CD4-positive, alpha-beta T cell treated with Interleukin-6 for 4 hours (primary cell): ENCODE data around the gene SPTLC2.
A peak's percentile ranks its signal among the peaks of the same experiment; 100 is the strongest.

Source experiments
- DNase-seq: peaks from one replicate; pipeline ENCODE4 v3.0.0-alpha.2; 2020; ENCODE audit warnings: mixed read lengths

Gene SPTLC2

DNA sequence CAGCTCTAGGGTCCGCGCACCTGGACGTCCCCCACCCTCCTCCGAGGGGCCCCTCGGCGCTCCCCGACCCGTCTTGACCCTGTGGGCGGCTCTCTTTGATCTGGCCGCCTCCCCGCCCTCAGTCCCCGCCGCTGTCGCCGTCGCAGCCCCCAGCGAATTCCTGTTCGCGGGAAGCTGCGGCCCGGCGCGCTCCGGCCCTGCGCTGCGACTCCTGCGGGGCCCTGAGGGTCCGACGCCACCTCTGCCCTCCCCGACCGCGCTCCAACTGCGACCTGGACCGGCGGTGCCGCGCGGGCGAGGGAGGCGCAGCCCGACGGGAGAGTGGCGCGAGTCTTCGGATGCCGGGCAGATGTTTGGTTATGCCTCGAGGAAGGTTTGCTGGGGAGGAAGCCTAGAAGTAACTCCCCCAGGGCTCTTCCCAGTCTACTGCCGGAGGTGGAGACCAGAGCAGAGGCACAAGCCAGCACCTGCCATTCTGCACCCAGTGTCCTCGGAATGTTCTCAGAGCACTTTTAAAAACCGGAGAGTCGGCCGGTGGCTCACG, 117.4 kb downstream of the SPTLC2 start:
- no peak for DNase-seq

DNA sequence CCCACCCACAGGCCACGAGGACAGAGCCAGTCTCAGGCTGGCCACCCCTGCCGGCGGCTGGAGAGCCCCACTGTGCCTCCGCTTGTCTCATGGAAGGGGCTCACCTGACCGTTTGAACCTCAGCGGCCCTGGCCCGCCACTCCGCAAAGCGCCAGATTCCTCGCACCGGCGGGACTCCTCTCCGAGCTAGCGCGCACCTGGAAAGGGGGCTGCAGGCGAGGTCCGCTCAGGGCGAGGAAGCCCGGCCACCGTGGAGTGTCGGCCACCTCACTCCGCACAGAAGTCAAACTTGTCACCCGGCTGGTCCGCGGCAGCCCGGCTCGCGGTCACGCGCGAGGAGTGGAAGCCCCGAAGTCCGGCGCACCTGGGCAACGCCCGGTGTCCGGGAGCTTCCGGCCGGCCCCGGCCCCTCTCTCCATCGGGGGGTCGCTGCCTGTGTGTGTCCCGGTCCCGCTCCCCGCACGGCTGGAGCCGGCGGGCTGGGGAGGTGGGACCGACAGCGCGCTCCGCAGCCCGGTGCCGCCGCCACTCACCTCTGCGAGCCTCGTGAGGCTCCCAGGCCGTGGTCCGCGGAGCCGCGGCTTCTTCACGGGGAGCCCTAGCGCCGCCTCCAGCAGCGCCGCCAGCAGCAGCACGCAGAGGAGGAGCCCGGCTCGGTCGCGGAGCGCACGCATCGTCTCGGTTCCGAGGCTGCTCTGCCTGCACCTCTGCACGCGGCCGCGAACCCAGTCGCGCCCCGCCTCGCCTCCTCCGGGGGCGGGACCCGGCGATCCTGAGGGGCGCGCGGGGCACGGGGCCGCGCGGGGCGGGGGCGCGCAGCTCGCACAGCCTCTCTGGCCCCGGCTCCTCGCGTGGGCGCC, 118.1 kb downstream of the SPTLC2 start, which contains the start of gene ISM2:
TSS of gene ISM2 (minus strand) at position 697 of the 860 bp plus-strand sequence. CDS start at position 674, 23 bp downstream.
- DNase-seq: peak; percentile 36

DNA sequence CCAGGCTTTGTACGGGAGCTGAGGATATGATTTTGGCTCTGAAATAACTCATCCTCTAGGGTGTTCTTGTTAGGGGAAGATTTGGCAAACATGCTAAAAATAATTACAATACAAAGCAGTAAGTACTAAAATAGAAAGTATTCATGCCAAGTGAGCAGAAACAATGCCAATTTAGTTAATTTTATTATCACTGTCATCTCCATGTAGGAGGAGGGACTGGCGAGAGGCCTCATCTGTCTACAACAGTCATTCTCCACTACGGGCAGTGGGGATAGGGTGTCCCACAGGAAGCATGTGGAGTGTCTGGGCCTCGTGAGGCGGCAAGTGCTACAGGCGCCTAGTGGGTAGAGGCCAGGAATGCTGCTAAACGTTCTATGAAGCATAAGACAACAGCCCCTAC, 121.1 kb downstream of the SPTLC2 start:
- DNase-seq: no peak

DNA sequence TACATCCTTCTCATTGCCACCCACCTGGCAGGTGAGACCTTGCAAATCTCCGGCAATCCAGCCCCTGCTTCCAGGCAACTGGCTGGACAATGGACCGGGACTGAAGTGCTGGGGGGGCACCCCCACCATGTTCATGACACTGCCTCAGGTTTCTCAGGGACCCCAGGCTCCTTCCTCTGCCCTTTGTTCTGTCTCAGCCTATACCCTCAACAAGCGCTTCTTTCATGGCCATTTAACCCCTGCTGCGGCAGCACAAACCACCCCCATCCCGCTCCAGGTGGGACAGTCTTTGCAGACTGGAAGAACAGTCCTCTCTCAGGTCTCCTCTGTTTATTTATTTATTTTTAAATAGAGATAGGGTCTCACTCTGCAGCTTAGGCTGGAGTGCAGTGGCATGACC, 125.4 kb downstream of the SPTLC2 start:
- no peak for DNase-seq

DNA sequence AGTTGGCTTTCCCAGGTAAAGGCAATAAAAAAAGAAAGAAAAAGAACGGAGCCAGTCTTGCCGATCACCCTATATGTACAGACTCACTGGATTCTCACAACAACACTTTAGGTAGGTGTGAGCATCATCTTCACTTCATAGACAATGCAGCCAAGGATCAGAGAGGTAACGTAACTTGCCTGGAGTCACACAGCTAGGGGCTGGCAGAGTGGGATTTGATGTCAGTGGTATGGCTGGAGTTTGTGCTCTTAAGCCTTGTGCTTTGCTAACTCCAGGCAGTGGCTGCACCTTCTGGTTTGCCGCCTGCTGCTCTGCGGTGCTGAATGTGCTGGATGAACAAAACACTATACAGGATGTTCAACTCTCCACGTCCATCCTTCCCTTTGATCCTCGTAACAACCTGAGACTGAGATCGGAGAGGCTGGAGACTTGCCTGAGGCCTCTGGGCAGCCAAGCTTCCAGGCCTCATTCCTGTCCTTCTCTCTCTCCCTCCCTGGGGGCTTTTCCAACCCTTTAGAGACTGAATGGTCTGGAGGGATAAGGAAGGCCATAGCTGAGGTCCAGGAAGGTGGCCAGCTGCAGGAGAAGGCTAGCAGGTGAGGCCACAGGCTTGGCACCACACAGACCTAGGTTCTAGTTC, 126.0 kb downstream of the SPTLC2 start:
- DNase-seq: no peak

DNA sequence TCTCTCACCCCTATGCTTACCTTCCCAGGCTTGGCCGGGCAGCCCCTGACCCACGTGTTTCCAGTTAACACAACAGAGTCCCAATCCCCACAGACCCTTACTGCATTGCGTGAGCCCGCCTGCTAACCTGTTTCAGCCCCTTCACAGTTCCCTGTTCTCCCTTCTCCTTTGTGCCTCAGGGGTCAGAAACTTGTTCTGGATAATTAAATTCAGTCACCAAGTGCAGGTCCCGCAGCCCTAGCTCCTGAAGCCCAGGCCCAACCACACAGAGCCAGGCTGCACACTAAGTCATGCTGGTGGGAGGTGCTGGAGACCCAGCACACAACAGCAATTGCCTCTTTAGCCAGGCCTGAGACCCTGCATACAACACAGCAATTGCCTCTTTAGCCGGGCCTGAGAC, 127.4 kb downstream of the SPTLC2 start:
- no peak for DNase-seq

DNA sequence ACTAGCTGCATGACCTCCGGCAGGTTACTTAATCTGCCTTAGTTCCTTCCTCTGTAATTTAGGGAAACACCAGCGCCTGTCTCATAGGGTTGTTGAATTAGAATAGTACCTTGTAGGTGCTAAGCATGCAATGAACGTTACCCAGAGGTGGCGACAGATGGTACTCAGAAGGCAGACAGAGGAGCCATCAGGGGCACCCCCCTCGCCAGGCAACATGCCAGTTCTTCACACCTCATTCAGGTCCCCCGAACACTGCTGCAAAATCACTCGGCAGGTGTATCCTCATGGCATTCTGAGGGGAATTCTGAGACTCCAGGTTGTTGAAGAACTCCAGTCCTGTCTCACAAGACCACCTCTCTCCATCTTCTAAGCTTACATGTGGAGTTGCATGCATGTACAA, 127.9 kb downstream of the SPTLC2 start:
- DNase-seq: no peak

DNA sequence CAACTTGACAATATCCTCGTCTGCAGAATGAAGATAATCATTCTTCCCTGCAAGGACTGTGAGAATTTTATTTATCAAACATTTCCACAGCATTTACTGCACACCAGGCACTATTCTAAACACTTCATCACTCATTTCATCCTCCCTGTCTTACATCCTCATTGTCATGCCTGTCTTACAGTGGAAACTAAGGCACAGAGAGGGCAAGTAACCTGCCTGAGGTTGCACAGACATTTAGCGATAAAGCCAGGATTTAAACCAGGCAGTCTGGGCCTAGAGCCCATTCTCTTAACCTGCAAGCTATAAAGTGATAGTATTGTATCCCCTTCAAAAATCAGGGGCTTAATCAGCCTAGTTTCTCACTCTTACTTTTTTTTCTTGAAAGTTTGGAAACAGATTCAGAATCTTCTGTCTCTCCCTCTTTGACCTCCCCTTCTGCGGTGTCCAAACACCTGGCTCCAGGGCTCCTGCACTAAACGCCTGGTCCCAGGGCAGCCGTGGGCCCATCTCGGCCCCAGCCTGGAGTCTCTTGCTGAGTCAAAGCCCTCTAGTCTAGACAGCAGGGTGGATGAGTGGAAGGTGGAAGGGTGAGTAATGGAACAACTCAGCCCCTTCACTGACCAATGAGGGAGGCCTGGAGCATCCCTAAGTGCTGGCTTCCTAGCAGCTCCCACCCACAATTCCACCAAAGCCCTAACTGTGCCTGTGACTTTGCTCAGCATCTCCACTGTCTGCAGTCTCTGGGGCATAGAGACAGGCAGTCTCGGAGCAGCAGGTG, 130.3 kb downstream of the SPTLC2 start:
- no peak for DNase-seq

DNA sequence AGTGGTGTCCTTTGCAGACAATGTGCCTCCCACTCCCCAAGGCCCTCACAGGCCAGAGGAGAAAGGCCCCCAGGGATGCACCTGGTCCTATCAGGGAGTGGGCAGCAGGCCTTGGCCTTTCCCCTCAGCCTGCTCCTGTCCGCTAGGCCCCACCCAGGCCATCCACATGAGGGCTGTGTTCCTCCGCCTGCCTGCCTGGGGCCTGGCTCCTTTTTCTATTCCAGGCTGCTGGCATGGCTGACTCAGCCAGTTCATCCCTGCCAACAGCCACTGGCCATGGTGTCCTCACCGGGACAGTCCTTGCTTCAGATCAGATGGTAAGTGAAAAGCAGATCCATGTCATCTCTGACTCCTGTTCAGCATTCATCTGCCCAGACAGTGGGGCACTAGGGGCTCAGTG, 131.2 kb downstream of the SPTLC2 start:
- no peak for DNase-seq

DNA sequence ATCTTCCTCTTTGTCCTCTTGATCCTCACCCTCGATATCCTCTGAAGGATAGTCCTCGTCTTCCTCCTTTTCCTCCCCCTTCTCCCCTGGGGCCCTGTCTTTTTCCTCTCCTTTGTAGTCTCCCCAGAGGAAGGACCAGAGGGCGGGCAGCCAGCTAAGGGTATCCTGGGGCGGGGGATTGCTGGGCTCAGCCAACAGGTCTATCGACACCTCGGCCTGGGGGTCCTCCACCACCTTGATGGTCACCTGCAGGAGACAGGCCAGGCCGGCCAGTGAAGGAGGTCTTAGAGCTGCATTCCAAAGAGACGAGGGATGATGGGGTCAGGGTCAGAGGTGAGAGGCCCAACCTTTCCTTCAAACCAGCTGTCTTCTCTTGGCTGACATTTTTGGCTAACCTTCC, 134.0 kb downstream of the SPTLC2 start:
- DNase-seq: no peak

DNA sequence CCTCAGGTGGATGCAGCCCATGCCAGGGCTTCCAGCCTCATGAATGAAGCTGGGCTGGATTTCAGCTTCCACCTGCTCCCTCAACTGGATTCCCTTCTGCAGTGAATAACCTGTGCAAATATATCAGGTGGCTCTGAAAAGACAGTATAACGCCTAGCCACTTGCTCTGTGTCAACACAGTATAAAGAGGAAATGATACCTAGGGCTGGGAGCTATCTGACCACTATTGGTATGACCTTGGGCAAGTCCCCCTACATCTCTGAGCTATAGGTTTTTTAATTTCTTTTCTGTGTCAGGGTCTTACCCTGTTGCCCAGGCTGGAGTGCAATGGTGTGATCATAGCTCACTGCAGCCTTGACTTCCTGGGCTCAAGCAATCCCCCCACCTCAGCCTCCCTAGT, 137.6 kb downstream of the SPTLC2 start:
- DNase-seq: no peak

DNA sequence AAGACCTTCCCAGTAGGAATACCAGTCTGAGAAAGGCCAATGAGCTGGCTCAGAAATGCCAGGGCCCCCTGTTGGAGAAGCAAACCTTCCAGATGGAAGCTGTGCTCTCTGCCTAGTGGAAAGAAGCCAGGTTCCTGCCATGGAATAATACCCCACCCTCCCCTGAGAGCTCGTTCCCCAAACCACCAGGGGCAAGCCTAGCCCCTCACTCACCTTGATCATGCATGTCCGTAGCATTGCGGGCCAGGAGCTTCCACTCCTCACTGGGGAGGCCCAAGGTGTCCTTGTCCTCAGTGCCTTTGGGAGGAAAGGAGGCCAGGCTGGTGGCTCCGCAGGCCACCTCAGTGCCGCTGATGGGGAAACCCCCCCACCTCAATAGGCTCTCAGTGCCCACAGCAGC, 138.4 kb downstream of the SPTLC2 start:
- DNase-seq: no peak

DNA sequence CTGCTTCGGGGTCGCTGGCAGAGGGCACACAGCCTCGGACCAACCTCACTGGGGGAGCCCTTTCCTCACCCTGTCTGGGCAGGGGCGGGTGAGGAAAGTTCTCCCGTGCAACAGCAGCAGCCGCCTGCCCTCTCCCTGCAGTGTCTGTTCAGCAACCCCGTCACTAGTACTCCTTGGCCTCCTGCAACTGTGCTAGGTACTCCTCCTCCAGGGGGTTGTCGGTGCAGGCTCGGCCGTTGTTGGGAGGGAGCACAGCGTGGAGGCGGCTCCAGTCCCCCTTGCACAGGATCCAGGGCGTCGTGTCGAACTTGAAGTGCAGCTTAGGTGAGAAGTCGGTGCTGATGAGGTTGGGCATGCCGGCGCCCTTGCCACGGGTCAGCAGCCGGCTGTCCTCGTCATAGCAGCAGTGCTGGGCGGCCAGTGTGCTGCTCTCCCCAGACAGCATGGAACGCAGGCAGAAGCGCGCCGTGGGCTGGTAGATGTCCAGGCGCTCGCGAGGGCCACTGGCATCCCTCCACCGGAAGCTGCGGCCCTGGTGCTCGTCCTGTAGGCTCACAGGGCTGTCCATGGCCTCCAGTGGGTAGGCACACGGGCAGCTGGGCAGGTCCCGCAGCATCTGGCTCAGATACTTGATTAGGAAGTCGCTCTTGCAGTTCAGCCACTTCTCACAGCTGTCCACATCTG, 140.9 kb downstream of the SPTLC2 start:
- DNase-seq: no peak

DNA sequence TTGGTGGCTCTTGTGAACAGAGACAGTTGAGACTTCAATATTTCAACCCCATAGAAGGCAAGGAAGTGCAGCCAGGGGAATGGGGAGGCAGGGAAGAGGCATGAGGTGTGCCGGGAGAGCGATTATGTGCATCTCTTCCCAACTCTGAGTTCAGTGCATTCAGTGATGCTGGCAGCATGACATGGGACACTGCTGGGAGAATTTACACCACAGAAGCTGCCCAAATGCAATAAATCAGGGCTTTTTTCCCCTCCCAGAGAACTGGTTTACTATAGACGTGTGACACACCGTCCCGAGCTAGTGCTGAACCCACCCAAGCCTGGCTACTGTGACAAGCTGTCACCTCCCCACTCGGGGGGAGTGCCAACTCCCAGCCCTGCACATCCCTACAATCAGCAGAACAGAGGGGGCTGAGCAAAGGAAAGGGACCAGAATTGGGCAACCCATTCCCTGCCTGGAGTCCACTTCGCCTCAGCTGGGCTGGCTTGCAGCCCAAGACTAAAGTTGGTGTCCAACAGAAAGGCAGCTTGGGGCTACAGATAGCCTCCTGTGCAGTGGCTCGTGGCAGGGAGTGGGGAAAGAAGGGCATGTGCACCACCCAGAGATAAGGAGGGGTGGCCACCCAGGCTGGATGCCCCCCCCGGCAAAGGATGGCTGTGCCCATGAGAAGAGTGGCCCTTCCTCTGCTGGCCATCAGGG, 141.8 kb downstream of the SPTLC2 start:
- DNase-seq: no peak

DNA sequence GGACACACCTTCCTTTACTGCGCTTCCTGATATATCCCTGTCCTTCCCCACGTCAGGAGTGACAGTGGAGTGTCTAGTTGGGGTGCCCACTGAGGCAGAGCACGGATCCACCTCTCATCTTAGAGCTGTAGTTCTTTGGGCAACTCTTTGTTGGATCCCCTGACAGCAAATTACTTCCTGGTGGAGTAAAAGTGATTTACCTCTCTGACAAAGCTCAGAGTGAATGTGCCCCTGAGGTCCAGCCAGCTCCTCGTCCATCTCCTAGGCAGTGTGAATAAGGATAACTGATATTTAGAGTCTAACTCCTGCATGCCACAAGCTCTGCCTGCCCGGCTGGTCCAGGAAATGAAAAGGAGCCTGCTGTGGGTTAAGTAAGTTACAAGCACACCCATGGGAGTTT, 142.5 kb downstream of the SPTLC2 start:
- no peak for DNase-seq

DNA sequence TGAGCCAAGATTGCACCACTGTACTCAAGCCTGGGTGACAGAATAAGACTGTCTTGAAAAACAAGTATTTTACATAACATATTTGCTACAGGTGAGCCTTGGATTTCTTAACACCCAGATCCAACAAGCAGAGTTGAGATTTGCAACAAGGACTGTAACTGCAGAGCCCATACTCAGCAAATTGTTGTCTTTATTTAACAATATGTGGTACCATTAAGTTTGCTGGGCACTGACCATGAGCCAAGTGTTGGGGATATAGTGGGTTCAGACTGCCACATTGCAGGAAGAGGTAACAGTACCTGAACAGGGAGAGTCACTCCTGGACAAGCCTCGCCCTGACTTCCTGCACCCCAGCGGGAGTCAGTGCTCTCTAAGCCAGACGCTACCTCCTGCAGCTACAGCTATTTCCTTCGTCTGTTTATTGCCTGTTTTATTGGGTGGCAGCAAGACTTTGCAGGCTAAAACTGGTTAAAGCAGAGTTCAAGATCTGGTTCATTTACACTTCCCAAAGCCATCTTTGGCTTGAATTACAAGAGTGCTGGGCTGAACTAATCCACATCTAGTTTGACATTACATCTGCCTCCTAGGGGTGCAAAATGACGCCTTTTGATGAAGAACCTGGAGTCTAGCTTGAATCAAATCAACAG, 146.1 kb downstream of the SPTLC2 start:
- DNase-seq: no peak

DNA sequence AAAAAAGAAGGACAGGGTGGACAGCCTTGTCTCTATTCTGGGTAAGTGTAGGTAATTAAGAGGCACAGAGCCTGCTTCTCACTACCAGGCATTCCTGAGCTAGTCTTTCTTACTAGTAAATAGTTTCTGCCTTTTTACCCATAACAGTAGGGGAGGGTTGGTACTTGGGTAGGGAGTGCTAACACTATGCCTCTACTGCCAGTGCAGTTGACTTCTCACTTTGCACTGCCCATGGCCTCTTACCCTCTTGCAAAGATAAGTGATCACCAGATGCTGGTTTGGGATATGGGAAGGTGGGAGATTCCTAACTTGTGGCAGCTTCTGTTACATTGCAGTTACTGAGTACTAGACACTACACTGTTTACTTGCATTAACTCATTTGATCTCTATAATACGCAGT, 146.9 kb downstream of the SPTLC2 start:
- DNase-seq: no peak

DNA sequence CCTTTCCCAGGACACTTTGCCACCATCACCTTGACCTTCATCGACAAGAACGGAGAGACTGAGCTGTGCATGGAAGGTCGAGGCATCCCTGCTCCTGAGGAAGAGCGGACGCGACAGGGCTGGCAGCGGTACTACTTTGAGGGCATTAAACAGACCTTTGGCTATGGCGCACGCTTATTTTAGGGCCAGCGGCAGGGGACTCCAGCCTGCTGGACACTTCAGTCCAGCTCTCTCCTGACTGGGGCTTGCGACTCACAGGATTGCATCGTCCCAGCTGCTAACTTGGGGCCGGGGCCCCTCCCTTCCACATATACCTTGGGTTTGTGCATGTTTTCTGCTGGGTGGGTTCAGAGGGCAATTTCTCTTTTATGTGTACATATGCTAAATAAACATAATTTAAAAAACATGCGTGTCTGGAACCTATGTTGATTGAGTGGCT, 147.4 kb downstream of the SPTLC2 start:
- no peak for DNase-seq

DNA sequence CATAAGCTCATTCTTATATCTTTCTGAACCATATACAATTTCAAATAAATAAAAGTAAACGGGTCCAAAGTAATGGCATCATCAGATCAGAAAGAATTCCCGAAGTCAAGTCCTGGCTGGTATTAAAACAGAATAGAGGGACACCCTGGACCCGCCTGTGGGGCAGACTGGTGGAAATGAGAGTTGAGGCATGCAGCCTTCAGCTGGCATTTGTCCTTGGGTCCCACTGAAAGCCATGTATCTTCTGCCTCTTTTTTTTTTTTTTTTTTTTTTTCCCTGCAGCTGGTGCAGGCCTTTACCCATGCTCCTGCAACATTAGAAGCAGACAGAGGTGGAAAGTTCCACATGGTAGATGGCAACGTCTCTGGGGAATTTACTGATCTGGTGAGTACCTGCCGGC, 148.6 kb downstream of the SPTLC2 start:
- no peak for DNase-seq

DNA sequence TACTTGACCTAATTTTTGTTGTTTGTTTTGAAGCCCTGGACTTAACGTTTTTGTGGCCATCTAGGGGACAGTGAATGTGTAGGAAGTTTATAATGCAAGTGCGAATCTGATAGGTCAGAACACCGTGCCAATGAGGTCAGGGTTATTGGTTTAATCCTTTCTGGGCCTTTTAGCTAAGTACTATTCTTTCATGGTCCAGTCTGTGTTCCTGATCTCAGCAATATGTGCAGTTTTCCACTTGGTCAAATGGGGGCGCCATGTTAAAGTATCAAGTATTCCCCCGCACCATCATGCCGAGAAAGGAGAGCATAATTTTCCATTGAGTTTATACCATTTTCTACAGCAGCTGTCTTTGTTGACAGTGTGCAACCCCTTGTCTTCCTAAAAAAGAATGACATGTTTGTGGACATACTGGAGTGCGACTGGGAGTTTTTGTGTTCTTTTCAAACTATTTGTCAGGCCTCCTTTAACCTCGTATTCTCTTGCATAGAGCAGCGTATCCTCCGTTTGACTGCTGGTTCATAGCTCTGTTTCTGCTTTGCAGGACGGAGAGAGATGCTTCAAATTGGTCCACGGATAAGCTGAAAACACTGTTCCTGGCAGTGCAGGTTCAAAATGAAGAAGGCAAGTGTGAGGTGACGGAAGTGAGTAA, 157.2 kb downstream of the SPTLC2 start:
- DNase-seq: peak; percentile 56
